Uterus (tissue), 2 donors: Measurements from ENCODE around the gene TSPAN18.

ENCODE experiments used
- POLR2A ChIP-seq, 2 donors: fragments of 450-650 bp; IDR thresholded peaks; one replicate each; pipeline ENCODE4 v1.6.1; 2016; ENCODE audit warnings: antibody characterized with exemption in 2 of 2, mild to moderate bottlenecking in 1 of 2, moderate library complexity in 1 of 2
- TF ChIP-seq, protein P1 (sequence below), 4 experiments: fragments of 200-600 bp in 2 of 4; fragments of 450-650 bp in 2 of 4; sonication (generic) in 2 of 4; IDR thresholded peaks; one replicate each; pipeline ENCODE4 v1.5.1; 2016 to 2019; ENCODE audit warnings: antibody characterized with exemption in 4 of 4, mild to moderate bottlenecking in 2 of 4, moderate library complexity in 1 of 4

DNA sequence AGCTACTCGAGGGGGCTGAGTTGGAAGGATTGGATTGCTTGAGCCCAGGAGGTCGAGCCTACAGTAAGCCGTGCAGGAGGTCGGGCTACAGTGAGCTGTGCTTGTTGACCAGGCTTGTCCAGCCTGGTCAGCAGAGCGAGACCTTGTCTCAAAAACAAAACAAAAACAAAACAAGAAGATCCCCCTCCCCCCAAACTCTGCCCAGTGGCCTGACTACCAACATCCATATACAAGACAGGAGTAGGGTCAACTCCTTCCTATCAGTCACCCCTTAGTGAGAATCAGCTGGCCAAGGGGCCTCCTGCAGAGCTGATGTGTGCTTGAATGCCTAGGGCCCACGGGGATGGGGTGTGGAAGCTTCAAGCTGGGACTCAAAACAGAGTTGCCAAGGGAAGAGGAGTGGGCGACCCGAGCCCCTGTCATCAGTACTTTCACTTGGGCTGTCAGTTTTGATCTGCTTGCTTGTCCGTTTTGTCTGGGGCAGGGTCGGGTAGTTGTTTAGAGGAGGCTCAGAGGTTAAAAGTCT is 942 bp upstream of the TSPAN18 start:
- TF ChIP-seq, protein P1, sequence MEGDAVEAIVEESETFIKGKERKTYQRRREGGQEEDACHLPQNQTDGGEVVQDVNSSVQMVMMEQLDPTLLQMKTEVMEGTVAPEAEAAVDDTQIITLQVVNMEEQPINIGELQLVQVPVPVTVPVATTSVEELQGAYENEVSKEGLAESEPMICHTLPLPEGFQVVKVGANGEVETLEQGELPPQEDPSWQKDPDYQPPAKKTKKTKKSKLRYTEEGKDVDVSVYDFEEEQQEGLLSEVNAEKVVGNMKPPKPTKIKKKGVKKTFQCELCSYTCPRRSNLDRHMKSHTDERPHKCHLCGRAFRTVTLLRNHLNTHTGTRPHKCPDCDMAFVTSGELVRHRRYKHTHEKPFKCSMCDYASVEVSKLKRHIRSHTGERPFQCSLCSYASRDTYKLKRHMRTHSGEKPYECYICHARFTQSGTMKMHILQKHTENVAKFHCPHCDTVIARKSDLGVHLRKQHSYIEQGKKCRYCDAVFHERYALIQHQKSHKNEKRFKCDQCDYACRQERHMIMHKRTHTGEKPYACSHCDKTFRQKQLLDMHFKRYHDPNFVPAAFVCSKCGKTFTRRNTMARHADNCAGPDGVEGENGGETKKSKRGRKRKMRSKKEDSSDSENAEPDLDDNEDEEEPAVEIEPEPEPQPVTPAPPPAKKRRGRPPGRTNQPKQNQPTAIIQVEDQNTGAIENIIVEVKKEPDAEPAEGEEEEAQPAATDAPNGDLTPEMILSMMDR (IDR thresholded peaks at IDR 0.05): no peak
- no peak for TF ChIP-seq POLR2A (IDR thresholded peaks at IDR 0.05)
